Prostate gland (tissue), 2 donors: Measurements from ENCODE around the gene DRD2. TPM values are rescaled to one million over a fixed set of nuclear protein-coding genes. Genes with fewer than 3 reads are reported as not detected.

Experiments
- DNase-seq: peaks from one replicate; pipeline ENCODE4 v3.0.0-alpha.2; 2019; ENCODE audit warnings: low spot score
- H3K27ac ChIP-seq, 2 donors: fragments of 200-600 bp; sonication (generic); 2 replicates each; pipeline ENCODE4 v1.5.1; 2017 to 2019
- H3K27me3 ChIP-seq: fragments of 200-600 bp; sonication (generic); replicated peaks from 2 replicates; pipeline ENCODE4 v1.5.1; 2019; ENCODE audit not compliant: insufficient read depth
- H3K36me3 ChIP-seq, 2 donors: fragments of 200-600 bp; sonication (generic); 1 replicate in 1 of 2; 2 replicates in 1 of 2; pipeline versions ENCODE4 v1.5.1 to v1.8.1; 2017 to 2019
- H3K4me1 ChIP-seq: fragments of 200-600 bp; sonication (generic); replicated peaks from 2 replicates; pipeline ENCODE4 v1.5.1; 2019
- H3K4me3 ChIP-seq, 2 donors: fragments of 200-600 bp; sonication (generic); 2 replicates each; pipeline ENCODE4 v1.5.1; 2017 to 2019
- H3K9me3 ChIP-seq: fragments of 200-600 bp; sonication (generic); 2 replicates; pipeline ENCODE4 v1.5.1; 2017
- CTCF ChIP-seq, 4 experiments: fragments of 200-600 bp in 2 of 4; fragments of 450-650 bp in 2 of 4; sonication (generic) in 2 of 4; IDR thresholded peaks; 1 replicate in 3 of 4; 2 replicates in 1 of 4; pipeline ENCODE4 v1.5.1; 2016 to 2019; ENCODE audit warnings: antibody characterized with exemption in 4 of 4, mild to moderate bottlenecking in 2 of 4, moderate library complexity in 2 of 4
- POLR2A ChIP-seq: fragments of 450-650 bp; IDR thresholded peaks from one replicate; pipeline ENCODE4 v1.6.1; 2016; ENCODE audit warnings: antibody characterized with exemption, mild to moderate bottlenecking
- POLR2AphosphoS5 ChIP-seq: sonication (generic); formaldehyde crosslinking; IDR thresholded peaks from one replicate; pipeline ENCODE4 v1.6.1; 2017; ENCODE audit warnings: antibody characterized with exemption
- WGBS: methylation state at CpG from one replicate; pipeline ENCODE4 v1.1.5; 2018; 5-methylcytosine and 5-hydroxymethylcytosine counted together
- intact Hi-C: fragments of 100-400 bp; cut with DNase I; formaldehyde crosslinking; loops from one replicate; pipeline ENCODE4 v1.14.2; 2022
- total RNA-seq, 2 donors: library from RNA; depleted of rRNA; stranded (reverse); fragments of >200 nt; gene quantifications; one replicate each; pipeline ENCODE4 v1.1.0, GENCODE V29; 2016

DRD2 gene
- total RNA-seq, 2 donors from 2014 or later, result 0.68 to 2.4 TPM

DNA sequence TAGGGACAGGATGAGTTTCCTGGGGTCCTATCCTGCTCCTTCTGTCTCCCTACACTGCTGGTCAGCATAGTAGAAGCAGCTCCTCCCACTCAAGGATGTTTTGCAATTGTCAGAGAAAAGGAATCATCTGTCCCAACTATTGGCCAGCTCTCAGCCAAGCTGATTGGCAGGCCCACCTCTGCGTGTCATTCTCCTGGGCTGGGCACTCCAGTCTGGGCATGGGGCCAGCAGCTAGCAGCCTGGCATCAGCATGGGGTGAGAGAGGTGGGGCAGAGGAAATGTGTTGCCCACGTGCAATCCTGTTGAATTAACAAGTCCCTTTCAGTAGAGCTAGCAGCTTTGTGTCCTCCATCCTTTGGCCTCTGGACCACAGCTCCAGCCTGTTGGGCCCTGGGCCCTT, 73.5 kb downstream of the DRD2 start:
- Histone ChIP-seq H3K27me3 (no peaks in the 10 kb centered on the region), H3K4me1 (no peaks in the 10 kb centered on the region), H3K36me3 (no peaks in the 10 kb centered on the region), H3K4me3 (no peak overlapping the region), H3K27ac (no peak overlapping the region), H3K9me3 (no peaks in the 10 kb centered on the region)
- DNase-seq, result peak; percentile 84
- intact Hi-C loops, result no loop called here
- TF ChIP-seq POLR2A (no peak), CTCF (IDR thresholded peaks at IDR 0.05) (no peak), POLR2AphosphoS5 (peak; percentile 77)
- WGBS, result 19% methylated on average over 2 of the region's 2 CpGs

- Histone ChIP-seq H3K4me3 (no peak overlapping the region), H3K27ac (no peak overlapping the region), H3K27me3 (no peaks in the 10 kb centered on the region), H3K4me1 (no peaks in the 10 kb centered on the region), H3K36me3 (no peaks in the 10 kb centered on the region), H3K9me3 (no peaks in the 10 kb centered on the region)
- intact Hi-C loops, result no loop called here
- TF ChIP-seq POLR2A (no peak), POLR2AphosphoS5 (no peak), CTCF (IDR thresholded peaks at IDR 0.05) (no peak)
- WGBS, result 76% methylated on average over 5 of the region's 5 CpGs
- no peak for DNase-seq
Observed at GRCh38 chr11:113400631-113401230, 74.5 kb downstream of the DRD2 start.

GRCh38 chr11:113398669-113399430, 76.3 kb downstream of the DRD2 start:
- no peaks in the 10 kb centered on the region for H3K27me3 ChIP-seq
- H3K27ac ChIP-seq, result no peak overlapping the region
- no peaks in the 10 kb centered on the region for H3K36me3 ChIP-seq
- DNase-seq, result no peak
- intact Hi-C loops, result no loop called here
- WGBS, result 90% methylated on average over 23 of the region's 24 CpGs
- no peaks in the 10 kb centered on the region for H3K4me1 ChIP-seq
- no peak for TF ChIP-seq CTCF (IDR thresholded peaks at IDR 0.05)
- TF ChIP-seq POLR2A, result no peak
- H3K4me3 ChIP-seq, result no peak overlapping the region
- no peaks in the 10 kb centered on the region for H3K9me3 ChIP-seq

- TF ChIP-seq POLR2A, result no peak
- no peak for TF ChIP-seq CTCF (IDR thresholded peaks at IDR 0.05)
- no peak for TF ChIP-seq POLR2AphosphoS5
- WGBS, result 84% methylated on average over 4 of the region's 4 CpGs
- intact Hi-C loops, result no loop called here
Observed at GRCh38 chr11:113397821-113398220, 77.4 kb downstream of the DRD2 start.

GRCh38 chr11:113397212-113397611, 78.0 kb downstream of the DRD2 start:
- Histone ChIP-seq H3K4me3 (no peak overlapping the region), H3K27ac (no peak overlapping the region), H3K27me3 (no peaks in the 10 kb centered on the region), H3K4me1 (no peaks in the 10 kb centered on the region), H3K9me3 (no peaks in the 10 kb centered on the region), H3K36me3 (no peaks in the 10 kb centered on the region)
- intact Hi-C loops, result no loop called here
- TF ChIP-seq POLR2AphosphoS5, result no peak
- no peak for TF ChIP-seq CTCF (IDR thresholded peaks at IDR 0.05)
- no peak for TF ChIP-seq POLR2A
- no peak for DNase-seq
- WGBS, result 75% methylated on average over 7 of the region's 7 CpGs

More at GRCh38 chr11:113397821-113398220, 77.4 kb downstream of the DRD2 start:
- Histone ChIP-seq H3K36me3 (no peaks in the 10 kb centered on the region), H3K4me1 (no peaks in the 10 kb centered on the region), H3K9me3 (no peaks in the 10 kb centered on the region), H3K4me3 (no peak overlapping the region), H3K27me3 (no peaks in the 10 kb centered on the region), H3K27ac (no peak overlapping the region)
- DNase-seq, result no peak
